ENCODE results near the gene ZNF578. TPM values are rescaled to one million over a fixed set of nuclear protein-coding genes. Genes with fewer than 3 reads are reported as not detected.
A peak's percentile ranks its signal among the peaks of the same experiment; 100 is the strongest.
"Not testable (repeated sequence)": the region's sequence is repeated elsewhere in the genome, so short reads cannot be mapped to it uniquely, and the experiment has no call there.

The ZNF578 gene
- total RNA-seq, 1 donor from 2014 or later, result 2.8 TPM

- DNase-seq (ENCODE audit: low spot score, unreplicated experiment), result peak; percentile 79
- Mint-ChIP-seq H3K27me3 (peaks cover 10% of the 10 kb centered on the region), H3K36me3 (ENCODE audit: insufficient read depth) (peaks cover 12% of the 10 kb centered on the region), H3K4me3 (ENCODE audit: low read depth) (peak overlapping the region; percentile 81), H3K4me1 (ENCODE audit: low read depth) (peaks cover 13% of the 10 kb centered on the region), H3K27ac (peak overlapping the region; percentile 83), H3K9me3 (ENCODE audit: low read depth) (no peaks in the 10 kb centered on the region)
- peak; percentile 35 for TF ChIP-seq CTCF (IDR thresholded peaks at IDR 0.05; ENCODE audit: unreplicated experiment)
Observed at GRCh38 chr19:52535771-52536447, 82.6 kb downstream of the ZNF578 start.

GRCh38 chr19:52536448-52536800 lies 83.1 kb downstream of the ZNF578 start:
- Mint-ChIP-seq H3K27ac (peak overlapping the region; percentile 83), H3K9me3 (ENCODE audit: low read depth) (no peaks in the 10 kb centered on the region), H3K36me3 (ENCODE audit: insufficient read depth) (peaks cover 12% of the 10 kb centered on the region), H3K27me3 (peaks cover 10% of the 10 kb centered on the region), H3K4me1 (ENCODE audit: low read depth) (peaks cover 13% of the 10 kb centered on the region), H3K4me3 (ENCODE audit: low read depth) (peak overlapping the region; percentile 81)
- no peak for DNase-seq (ENCODE audit: low spot score, unreplicated experiment)
- TF ChIP-seq CTCF (IDR thresholded peaks at IDR 0.05; ENCODE audit: unreplicated experiment), result no peak

- not testable (repeated sequence) for H3K4me3 Mint-ChIP-seq (ENCODE audit: low read depth); H3K27me3 Mint-ChIP-seq; H3K9me3 Mint-ChIP-seq (ENCODE audit: low read depth); H3K27ac Mint-ChIP-seq; DNase-seq (ENCODE audit: low spot score, unreplicated experiment)
- Mint-ChIP-seq H3K36me3 (ENCODE audit: insufficient read depth) (peaks cover 15% of the 10 kb centered on the region), H3K4me1 (ENCODE audit: low read depth) (peaks cover 11% of the 10 kb centered on the region)
Observed at GRCh38 chr19:52538815-52539214, 85.5 kb downstream of the ZNF578 start.

GRCh38 chr19:52541176-52541575 lies 87.8 kb downstream of the ZNF578 start:
- H3K36me3 Mint-ChIP-seq (ENCODE audit: insufficient read depth), result peaks cover 17% of the 10 kb centered on the region
- not testable (repeated sequence) for H3K27me3 Mint-ChIP-seq; DNase-seq (ENCODE audit: low spot score, unreplicated experiment); H3K9me3 Mint-ChIP-seq (ENCODE audit: low read depth); H3K27ac Mint-ChIP-seq; H3K4me1 Mint-ChIP-seq (ENCODE audit: low read depth); H3K4me3 Mint-ChIP-seq (ENCODE audit: low read depth)

- H3K9me3 Mint-ChIP-seq (ENCODE audit: low read depth), result no peaks in the 10 kb centered on the region
- peaks cover under 1% of the 10 kb centered on the region for H3K4me1 Mint-ChIP-seq (ENCODE audit: low read depth)
- no peak overlapping the region for H3K4me3 Mint-ChIP-seq (ENCODE audit: low read depth)
- no peak for TF ChIP-seq CTCF (IDR thresholded peaks at IDR 0.05; ENCODE audit: unreplicated experiment)
- H3K27ac Mint-ChIP-seq, result peak overlapping the region; percentile 37
- no peak for DNase-seq (ENCODE audit: low spot score, unreplicated experiment)
- H3K27me3 Mint-ChIP-seq, result peaks cover 6% of the 10 kb centered on the region
- peaks cover 17% of the 10 kb centered on the region for H3K36me3 Mint-ChIP-seq (ENCODE audit: insufficient read depth)
Observed at GRCh38 chr19:52541608-52542007, 88.3 kb downstream of the ZNF578 start.

- H3K27me3 Mint-ChIP-seq; H3K9me3 Mint-ChIP-seq (ENCODE audit: low read depth); H3K4me1 Mint-ChIP-seq (ENCODE audit: low read depth); H3K4me3 Mint-ChIP-seq (ENCODE audit: low read depth); DNase-seq (ENCODE audit: low spot score, unreplicated experiment): not testable (repeated sequence)
- peak overlapping the region; percentile 35 for H3K27ac Mint-ChIP-seq
- peaks cover 21% of the 10 kb centered on the region for H3K36me3 Mint-ChIP-seq (ENCODE audit: insufficient read depth)
Observed at GRCh38 chr19:52542541-52542940, 89.2 kb downstream of the ZNF578 start.

GRCh38 chr19:52542984-52543664 lies 89.8 kb downstream of the ZNF578 start:
- Mint-ChIP-seq H3K4me3 (ENCODE audit: low read depth) (no peak overlapping the region), H3K36me3 (ENCODE audit: insufficient read depth) (peaks cover 22% of the 10 kb centered on the region), H3K9me3 (ENCODE audit: low read depth) (no peaks in the 10 kb centered on the region), H3K27me3 (no peaks in the 10 kb centered on the region), H3K4me1 (ENCODE audit: low read depth) (no peaks in the 10 kb centered on the region), H3K27ac (no peak overlapping the region)
- DNase-seq (ENCODE audit: low spot score, unreplicated experiment), result no peak
- TF ChIP-seq CTCF (IDR thresholded peaks at IDR 0.05; ENCODE audit: unreplicated experiment), result no peak
